OCI-LY7 (cell line): ENCODE measurements around the gene SCARF2.

ENCODE experiments used
- CTCF ChIP-seq: fragments of 200-600 bp; sonication (generic); conservative IDR thresholded peaks from 2 replicates; pipeline ENCODE4 v1.5.1; 2014; ENCODE audit warnings: mild to moderate bottlenecking, antibody characterized with exemption, low read length, moderate library complexity, mixed read lengths
- EZH2phosphoT487 ChIP-seq: fragments of 200-600 bp; sonication (generic); IDR thresholded peaks from 2 replicates; pipeline ENCODE4 v1.6.1; 2018; ENCODE audit warnings: low read depth, borderline replicate concordance, mild to moderate bottlenecking, mixed run types, antibody characterized with exemption, low read length, moderate library complexity, mixed read lengths

GRCh38 chr22:20396639-20397038, 41.0 kb downstream of the SCARF2 start:
- TF ChIP-seq CTCF (no peak), EZH2phosphoT487 (no peak)
